ENCODE measurements around the gene PDLIM1. TPM values are rescaled to one million over a fixed set of nuclear protein-coding genes. Genes with fewer than 3 reads are reported as not detected.

The PDLIM1 gene
- total and polyA plus RNA-seq, 10 of the 15 experiments (the other 5 are each of a cell fraction or from before 2014, with no cell fraction given), result 95.7 to 714 (median 309) TPM

DNA sequence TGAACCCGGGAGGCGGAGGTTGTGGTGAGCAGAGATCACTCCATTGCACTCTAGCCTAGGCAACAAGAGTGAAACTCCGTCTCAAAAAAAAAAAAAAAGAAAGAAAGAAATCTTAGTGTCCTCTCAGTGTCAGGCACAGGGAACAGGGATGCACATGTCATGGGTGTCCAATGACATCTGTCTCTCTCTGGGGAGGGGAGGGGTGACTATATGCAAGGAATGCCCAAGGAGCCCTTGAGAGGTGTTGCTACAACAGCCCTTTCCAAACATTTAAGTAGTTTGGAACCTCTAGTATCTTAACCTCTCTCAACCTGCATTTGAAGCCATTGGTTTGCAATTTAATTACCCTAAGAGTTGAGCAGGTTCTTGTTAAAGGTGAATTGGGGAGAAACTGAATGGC is 28.9 kb downstream of the PDLIM1 start:
- no peak for DNase-seq (ENCODE audit: low read depth, low spot score)
- RAD21 ChIA-PET (ENCODE audit: unreplicated experiment), result no interaction called here
- CTCF ChIA-PET, result interaction anchor here (0.8 to 5.7 kb wide), 2 partner anchors 16 to 102 kb away, joined by 3 to 24 read pairs; no protein-coding TSS in a partner anchor
- WGBS (ENCODE audit: insufficient coverage, insufficient replicate concordance, low lambda C conversion rate, missing lambda C conversion rate), result 71% methylated on average over 2 of the region's 3 CpGs
- no peaks in the 10 kb centered on the region for H4K20me1 ChIP-seq (ENCODE audit: control insufficient read depth, insufficient read depth)
- no peak for TF ChIP-seq NFIC (IDR thresholded peaks at IDR 0.05; ENCODE audit: low read depth, low read length)
- no peak for TF ChIP-seq RFX5 (IDR thresholded peaks at IDR 0.05; ENCODE audit: low read depth, low read length)
- no peak for TF ChIP-seq PML (IDR thresholded peaks at IDR 0.05; ENCODE audit: low read length)
- TF ChIP-seq, protein P1, sequence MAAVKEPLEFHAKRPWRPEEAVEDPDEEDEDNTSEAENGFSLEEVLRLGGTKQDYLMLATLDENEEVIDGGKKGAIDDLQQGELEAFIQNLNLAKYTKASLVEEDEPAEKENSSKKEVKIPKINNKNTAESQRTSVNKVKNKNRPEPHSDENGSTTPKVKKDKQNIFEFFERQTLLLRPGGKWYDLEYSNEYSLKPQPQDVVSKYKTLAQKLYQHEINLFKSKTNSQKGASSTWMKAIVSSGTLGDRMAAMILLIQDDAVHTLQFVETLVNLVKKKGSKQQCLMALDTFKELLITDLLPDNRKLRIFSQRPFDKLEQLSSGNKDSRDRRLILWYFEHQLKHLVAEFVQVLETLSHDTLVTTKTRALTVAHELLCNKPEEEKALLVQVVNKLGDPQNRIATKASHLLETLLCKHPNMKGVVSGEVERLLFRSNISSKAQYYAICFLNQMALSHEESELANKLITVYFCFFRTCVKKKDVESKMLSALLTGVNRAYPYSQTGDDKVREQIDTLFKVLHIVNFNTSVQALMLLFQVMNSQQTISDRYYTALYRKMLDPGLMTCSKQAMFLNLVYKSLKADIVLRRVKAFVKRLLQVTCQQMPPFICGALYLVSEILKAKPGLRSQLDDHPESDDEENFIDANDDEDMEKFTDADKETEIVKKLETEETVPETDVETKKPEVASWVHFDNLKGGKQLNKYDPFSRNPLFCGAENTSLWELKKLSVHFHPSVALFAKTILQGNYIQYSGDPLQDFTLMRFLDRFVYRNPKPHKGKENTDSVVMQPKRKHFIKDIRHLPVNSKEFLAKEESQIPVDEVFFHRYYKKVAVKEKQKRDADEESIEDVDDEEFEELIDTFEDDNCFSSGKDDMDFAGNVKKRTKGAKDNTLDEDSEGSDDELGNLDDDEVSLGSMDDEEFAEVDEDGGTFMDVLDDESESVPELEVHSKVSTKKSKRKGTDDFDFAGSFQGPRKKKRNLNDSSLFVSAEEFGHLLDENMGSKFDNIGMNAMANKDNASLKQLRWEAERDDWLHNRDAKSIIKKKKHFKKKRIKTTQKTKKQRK (IDR thresholded peaks at IDR 0.05; ENCODE audit: low read depth, low read length), result no peak
- no peak for TF ChIP-seq RELA (IDR thresholded peaks at IDR 0.05; ENCODE audit: borderline replicate concordance, partially characterized antibody)
- no peak for TF ChIP-seq LARP7 (IDR thresholded peaks at IDR 0.05)
- TF ChIP-seq GABPA (IDR thresholded peaks at IDR 0.05; ENCODE audit: low read depth), result no peak
- TF ChIP-seq KLF5 (IDR thresholded peaks at IDR 0.05; ENCODE audit: partially characterized antibody), result no peak
- no peak for TF ChIP-seq NFYB (IDR thresholded peaks at IDR 0.05; ENCODE audit: insufficient read depth, low read depth, low read length)
- TF ChIP-seq ETV6 (conservative IDR thresholded peaks at IDR 0.05 in 1 of 2, IDR thresholded peaks at IDR 0.05 in 1 of 2; ENCODE audit: borderline replicate concordance in 1 of 2, low read depth in 1 of 2), result no peak
- no peak for TF ChIP-seq SUZ12 (IDR thresholded peaks at IDR 0.05; ENCODE audit: unreplicated experiment)
- no peak for TF ChIP-seq BMI1 (IDR thresholded peaks at IDR 0.05; ENCODE audit: borderline replicate concordance)
- TF ChIP-seq MXI1 (IDR thresholded peaks at IDR 0.05; ENCODE audit: low read depth, low read length), result no peak
- TF ChIP-seq, protein P2, sequence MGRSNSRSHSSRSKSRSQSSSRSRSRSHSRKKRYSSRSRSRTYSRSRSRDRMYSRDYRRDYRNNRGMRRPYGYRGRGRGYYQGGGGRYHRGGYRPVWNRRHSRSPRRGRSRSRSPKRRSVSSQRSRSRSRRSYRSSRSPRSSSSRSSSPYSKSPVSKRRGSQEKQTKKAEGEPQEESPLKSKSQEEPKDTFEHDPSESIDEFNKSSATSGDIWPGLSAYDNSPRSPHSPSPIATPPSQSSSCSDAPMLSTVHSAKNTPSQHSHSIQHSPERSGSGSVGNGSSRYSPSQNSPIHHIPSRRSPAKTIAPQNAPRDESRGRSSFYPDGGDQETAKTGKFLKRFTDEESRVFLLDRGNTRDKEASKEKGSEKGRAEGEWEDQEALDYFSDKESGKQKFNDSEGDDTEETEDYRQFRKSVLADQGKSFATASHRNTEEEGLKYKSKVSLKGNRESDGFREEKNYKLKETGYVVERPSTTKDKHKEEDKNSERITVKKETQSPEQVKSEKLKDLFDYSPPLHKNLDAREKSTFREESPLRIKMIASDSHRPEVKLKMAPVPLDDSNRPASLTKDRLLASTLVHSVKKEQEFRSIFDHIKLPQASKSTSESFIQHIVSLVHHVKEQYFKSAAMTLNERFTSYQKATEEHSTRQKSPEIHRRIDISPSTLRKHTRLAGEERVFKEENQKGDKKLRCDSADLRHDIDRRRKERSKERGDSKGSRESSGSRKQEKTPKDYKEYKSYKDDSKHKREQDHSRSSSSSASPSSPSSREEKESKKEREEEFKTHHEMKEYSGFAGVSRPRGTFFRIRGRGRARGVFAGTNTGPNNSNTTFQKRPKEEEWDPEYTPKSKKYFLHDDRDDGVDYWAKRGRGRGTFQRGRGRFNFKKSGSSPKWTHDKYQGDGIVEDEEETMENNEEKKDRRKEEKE (IDR thresholded peaks at IDR 0.05), result no peak
- TF ChIP-seq, protein P3, sequence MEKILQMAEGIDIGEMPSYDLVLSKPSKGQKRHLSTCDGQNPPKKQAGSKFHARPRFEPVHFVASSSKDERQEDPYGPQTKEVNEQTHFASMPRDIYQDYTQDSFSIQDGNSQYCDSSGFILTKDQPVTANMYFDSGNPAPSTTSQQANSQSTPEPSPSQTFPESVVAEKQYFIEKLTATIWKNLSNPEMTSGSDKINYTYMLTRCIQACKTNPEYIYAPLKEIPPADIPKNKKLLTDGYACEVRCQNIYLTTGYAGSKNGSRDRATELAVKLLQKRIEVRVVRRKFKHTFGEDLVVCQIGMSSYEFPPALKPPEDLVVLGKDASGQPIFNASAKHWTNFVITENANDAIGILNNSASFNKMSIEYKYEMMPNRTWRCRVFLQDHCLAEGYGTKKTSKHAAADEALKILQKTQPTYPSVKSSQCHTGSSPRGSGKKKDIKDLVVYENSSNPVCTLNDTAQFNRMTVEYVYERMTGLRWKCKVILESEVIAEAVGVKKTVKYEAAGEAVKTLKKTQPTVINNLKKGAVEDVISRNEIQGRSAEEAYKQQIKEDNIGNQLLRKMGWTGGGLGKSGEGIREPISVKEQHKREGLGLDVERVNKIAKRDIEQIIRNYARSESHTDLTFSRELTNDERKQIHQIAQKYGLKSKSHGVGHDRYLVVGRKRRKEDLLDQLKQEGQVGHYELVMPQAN (conservative IDR thresholded peaks at IDR 0.05), result no peak
- no peak for TF ChIP-seq POLR2AphosphoS2 (IDR thresholded peaks at IDR 0.05; ENCODE audit: low read depth, low read length)
- no TSS peak for BruUV-seq (replicated peaks)
- no peaks in the 10 kb centered on the region for H3K27me3 ChIP-seq (replicated peaks in 1 of 2; ENCODE audit: control insufficient read depth in 2 of 2, insufficient read depth in 2 of 2, low read length in 1 of 2)
- no peak overlapping the region for H3K4me2 ChIP-seq (ENCODE audit: control insufficient read depth, insufficient read depth)
- intact Hi-C loops (cut with micrococcal nuclease; ENCODE audit: unreplicated experiment), result no loop called here
- H3K9me3 ChIP-seq (replicated peaks; ENCODE audit: control insufficient read depth, insufficient read depth, low read length), result no peaks in the 10 kb centered on the region; the same call in 1 of the 3 replicates
- FAIRE-seq, result no peak
- in situ Hi-C loops (cut with MboI), result no loop called here
- ATAC-seq, result no peak
- no peak overlapping the region for H3K27ac ChIP-seq (ENCODE audit: control insufficient read depth, insufficient read depth)
- no peak overlapping the region for H2AFZ ChIP-seq (ENCODE audit: control insufficient read depth, low read depth, low read length)
- SMC1A ChIA-PET (ENCODE audit: uncharacterized antibody, unreplicated experiment), result no interaction called here
- H3K4me1 ChIP-seq (ENCODE audit: control insufficient read depth, insufficient read depth, low read length), result no peaks in the 10 kb centered on the region
- peaks cover 11% of the 10 kb centered on the region for H3K79me2 ChIP-seq (ENCODE audit: control insufficient read depth, insufficient read depth, low read length)
- H3K36me3 ChIP-seq (ENCODE audit: control insufficient read depth in 2 of 2, insufficient read depth in 2 of 2, low read length in 1 of 2), result peaks cover 43 to 59% of the 10 kb centered on the region in 2 experiments
- H3K4me3 ChIP-seq, result no peak overlapping the region
- H3K9ac ChIP-seq (ENCODE audit: control insufficient read depth, insufficient read depth, low read length), result no peak overlapping the region
- POLR2A ChIA-PET, result no interaction called here

All from GM12878 (cell line).